NCI-H146 treated with DMSO at 0.1 percent for 48 hours (cell line): ENCODE measurements around the gene SYNE3.

Experiments used
- DNase-seq: peaks from one replicate; lab custom pipeline; 2025; ENCODE audit not compliant: unreplicated experiment; lab: John Stamatoyannopoulos, UW

Gene SYNE3

DNA sequence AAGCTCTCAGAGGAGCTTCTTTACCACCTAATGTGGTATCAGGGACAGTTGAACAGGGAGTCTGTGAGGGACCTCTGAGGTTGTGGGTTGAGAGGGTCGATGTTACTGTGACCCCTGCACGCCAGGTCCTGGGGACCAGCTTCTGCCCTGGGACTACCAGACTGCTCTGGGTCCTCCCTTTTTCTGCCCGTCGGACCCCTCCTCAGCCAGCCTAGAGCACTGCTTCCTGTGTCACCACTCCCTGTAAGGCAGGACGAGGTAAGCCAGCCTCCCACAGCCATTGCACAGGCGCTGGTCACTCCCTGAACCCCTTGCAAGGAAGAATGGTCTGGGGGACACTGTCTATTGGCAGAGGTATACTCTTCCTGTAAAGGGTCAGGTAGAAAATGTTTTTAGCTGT is 38.1 kb downstream of the SYNE3 start:
- DNase-seq = no peak

DNA sequence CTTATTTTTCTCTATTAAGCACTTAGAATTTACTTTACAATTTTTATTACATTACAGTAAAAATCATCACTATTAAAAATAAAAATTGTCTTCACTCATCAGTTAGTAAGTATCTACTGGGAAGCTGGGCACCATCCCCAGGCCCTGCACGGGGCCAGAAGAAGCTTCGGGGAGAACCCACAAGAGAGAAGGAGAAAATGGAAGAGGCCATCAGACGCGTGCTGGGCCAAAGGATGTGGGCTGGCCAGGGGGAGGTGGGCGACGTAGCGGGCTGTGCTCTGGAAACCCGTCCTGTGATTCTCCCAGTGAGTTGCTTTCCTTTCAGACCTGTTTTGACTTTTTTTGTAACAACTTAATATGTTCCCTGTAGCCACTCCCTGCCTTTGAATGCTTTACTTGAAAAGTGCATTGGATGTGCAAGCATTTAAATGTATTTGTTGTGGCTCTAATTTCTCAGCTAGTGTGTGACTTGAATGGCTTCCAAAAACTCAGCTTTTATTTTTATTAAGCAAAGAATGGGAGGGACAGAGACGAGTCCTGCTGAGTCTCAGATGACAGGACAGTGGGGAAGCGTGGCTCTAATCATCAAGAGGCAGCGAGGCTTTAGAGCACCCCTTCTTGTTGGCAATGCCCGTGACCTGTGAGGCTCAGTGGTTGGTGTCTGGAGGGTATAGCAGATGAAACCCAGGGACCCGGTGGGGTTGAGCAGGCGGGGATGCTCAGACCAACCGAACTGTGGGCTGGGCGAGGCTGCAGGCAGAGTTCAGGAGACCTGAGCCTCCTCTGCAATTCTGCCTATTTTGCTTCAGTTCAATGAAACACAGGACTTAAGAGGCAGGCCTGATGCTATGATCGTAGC is 38.8 kb downstream of the SYNE3 start:
- DNase-seq = no peak

DNA sequence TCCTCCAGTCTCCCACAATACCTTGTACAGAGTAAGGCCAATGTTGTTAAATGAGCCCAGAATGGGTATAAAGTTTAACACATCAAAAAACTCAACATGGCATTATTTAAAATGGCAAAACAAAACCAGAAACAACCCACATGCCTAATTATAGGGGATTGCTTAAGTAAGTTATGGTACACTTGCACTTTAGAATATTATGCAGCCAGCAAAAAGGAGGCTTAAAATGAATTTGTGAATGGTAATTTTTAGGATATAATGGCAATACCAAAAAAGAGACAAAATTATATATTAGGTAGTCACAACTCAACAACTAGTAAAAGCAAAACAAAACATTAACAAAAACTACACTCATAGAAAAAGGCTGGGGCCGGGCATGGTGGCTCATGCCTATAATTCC is 39.7 kb downstream of the SYNE3 start:
- no peak for DNase-seq

DNA sequence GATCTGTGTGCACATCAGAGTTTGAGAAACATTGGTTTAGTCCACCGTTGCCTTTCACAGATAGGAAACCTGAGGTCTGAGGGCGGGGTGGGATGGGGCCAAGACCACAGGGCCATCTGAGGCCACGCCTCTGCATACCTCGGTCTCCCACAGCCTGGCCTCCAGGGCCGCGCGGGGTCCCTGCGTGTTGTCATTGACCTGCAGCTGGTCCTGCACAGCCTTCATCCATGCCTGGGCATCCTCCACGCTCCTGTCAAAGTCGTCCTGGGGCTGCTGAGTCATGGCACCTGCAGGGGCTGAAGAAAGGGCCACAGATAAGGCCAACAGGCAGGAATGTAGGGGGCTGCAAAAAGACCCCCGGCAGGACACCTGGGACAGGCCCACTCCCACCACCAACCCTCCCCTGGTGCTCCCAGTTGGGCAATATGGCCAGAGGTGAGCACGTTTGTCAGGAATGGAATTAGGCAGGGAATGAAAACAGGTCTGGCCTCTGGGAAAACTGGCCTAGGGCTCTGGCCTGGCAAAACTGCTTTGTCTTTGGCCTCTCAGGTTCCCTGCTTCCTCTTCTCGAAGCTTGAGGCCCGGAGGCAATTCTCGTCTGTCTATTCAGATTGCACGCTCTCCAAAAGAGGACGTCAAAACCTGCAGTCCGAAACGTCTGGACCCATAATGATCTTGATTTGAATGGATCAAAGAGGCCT is 40.8 kb downstream of the SYNE3 start:
- no peak for DNase-seq

DNA sequence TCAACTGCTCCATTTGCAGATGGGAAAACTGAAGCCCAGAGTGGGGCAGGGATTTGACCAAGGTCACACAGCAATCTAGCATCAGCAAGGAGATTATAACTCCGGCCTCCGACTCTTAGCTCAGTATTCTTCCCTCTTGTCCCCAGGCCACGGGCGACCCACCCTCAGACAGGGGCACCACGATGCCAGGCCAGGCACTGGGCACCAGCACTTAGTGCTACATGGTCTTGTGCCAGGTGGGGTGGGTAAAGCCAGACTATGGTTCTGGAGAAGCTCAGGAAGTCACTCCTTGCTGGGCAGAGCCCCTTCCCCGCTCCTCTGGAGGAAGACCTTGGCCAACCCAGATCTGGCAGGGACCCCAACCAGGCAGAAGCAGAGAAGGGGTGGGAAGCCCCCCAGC is 41.5 kb downstream of the SYNE3 start:
- no peak for DNase-seq

DNA sequence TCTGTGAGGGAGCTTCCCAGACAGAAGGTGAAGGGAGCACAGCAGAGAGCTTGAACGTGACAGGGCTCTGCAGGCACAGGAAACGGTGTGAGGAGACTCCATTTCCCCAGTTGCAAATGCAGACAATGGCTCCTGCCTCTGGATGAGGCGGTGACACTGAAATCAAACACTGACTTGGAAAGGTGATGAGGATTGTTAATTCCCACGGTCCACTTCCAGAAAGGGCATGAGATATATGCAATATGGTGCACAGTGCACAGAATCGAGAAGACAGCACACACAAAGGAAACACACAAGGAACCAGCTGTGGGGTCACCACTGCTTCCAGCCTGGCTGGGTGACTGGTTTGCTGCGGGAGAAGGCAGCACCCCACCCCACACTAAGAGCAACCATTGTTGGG is 42.0 kb downstream of the SYNE3 start:
- DNase-seq = no peak

DNA sequence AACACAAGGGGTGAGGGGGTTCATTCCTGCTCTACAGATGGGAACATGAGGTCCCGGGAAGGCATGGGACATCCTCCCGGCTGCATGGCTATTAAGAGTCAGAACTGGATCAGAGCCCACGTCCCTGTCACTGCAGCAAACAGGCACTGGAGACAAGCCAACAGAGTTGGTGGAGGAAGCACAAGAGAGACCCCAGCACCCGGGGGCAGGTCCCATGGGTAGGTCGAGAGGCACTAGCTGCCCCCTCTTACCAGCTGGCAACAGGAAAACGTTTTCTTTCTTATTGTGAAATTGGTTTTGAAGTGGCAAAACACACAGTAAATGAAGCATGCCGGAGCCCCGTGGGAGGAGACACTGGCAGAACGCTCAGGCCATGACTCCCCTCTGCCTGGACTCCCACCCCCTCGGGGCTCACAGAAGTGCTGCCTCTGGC is 43.6 kb downstream of the SYNE3 start:
- DNase-seq = no peak

DNA sequence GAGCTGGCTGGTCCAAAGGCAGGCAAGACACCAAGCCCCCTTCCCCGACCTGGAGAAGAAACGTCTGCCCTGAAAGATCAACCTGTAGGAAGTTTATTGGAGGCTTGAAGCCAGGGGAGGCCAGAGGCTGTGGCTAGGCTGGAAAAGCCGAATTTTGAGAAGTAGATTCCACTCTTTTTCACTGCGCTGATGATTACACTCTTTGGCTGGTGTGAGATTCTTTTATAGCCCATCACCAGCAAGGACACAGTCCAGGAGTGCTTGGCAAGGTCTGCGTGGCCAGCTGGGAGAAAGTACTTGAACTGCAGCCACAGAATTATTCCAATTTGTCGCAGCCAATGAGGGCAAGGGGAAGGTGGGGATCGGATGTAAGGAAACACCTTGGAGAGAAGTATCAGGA is 45.0 kb downstream of the SYNE3 start:
- DNase-seq = no peak

DNA sequence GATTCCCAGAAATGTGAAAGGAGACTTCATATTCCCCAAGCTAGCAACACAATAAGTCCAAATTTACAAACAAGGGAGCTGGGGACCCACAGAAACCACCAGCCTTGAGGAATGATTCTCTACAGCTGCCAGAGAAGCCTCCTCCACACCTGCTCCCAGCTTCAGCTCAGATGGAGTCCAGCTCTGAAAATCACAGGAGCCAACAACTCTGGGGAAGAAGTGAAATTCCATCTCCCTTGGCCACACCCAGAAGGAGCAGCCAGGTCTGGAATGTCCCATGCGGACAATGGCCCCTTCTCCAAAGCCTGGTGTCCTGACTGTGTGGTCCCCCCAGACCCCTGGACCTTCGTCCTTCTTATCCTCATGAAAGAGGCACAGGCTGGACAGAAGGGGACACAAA is 45.4 kb downstream of the SYNE3 start:
- no peak for DNase-seq

DNA sequence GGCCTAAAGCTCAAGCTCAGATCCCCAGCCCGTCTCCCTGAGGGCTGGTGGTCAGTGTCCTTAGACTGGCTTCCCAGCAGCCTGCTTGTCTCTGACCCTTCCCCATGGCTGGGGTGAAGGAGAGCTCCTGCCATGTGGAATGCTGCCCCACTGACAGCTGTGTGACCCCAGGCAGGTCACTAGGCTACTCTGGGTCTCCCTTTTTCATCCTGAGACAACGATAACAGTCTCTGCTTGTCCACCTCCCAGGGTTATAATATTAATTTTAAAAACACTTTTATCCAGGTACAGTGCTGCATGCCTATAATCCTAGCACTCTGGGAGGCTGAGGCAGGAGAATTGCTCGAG is 47.3 kb downstream of the SYNE3 start:
- no peak for DNase-seq

DNA sequence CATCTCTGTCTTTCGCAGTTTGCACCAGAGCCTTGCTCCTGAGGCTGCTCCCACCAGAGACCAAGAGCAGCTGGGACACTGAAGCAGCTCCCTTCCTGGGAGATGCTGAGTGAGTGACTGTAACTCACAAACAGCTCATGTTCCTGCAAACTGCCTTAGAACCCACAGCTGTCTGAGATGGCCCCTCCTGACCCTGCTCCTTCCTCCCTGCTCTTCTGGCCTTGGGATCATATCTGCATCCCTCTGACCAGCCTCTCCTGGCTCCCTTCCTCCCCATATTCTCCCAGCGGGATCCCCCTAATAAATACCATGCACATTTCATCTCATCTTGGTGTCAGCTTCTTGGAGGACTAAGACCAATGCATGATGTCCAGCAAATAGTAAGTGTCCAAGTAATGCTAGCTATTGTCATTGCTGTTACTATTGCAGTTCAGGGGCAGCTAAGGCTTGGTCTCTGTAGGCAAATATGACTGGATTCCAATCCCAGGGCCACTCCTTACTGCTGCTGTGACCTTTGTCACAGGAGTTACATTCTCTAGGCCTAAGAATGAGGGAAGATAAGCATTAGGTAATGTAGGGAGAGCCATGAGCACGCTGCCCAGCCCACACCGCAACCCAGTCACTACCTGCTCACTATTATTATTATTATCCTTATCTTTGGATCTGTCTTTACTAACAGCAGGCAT is 47.9 kb downstream of the SYNE3 start:
- DNase-seq = no peak

DNA sequence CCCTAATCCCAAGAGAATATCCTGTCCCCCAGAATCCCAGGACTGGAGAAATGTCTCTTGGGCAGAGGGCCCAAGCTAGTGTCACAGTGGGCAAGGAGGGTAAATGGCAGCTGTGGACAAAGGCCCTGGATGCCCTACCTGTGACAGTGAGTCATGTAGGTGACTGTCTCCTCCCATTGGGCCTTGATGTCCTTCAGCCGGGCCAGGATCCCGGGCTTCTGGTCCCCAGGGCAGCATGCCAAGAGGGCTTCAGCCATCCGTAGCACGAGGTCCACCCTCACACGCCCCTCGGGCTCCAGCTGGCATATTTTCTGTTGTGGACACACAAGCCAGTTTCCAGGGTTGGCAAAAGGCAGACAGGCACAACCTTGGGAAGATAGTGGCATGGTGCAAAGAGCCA is 48.8 kb downstream of the SYNE3 start:
- no peak for DNase-seq

DNA sequence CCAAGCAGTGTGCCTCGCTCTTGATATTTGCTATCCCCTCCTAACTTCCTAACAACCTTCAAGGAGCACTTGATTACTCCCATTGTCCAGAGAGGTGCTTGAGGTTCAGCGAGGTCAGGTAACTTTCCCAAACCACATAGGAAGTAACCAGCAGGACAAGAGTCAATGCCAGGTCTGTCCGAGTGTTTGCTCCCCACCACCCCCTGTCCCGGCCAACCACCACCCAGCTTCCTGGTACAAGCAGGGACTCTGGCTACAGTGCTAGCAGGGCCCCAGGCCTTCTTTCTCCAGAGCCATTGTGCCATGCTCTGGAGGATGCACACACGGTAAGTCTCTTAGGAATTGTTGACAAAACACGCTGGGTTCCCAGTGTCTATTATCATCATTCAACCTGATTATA is 49.2 kb downstream of the SYNE3 start:
- DNase-seq = no peak
